PC-9 (cell line): ENCODE measurements around the gene IGSF22. TPM values are rescaled to one million over a fixed set of nuclear protein-coding genes. Genes with fewer than 3 reads are reported as not detected.

Experiments
- BruUV-seq: library from RNA; stranded (reverse); fragments of 400-500 nt; replicated peaks from 2 replicates; lab custom pipeline; 2021; lab: Mats Ljungman, UMichigan
- CTCF ChIA-PET: fragments of 300-600 bp; sonication (Branson Sonifier 250); formaldehyde crosslinking; loops from one replicate; lab custom pipeline; 2022; ENCODE audit warnings: antibody characterized with exemption; lab: Charles Lee
- POLR2A ChIA-PET: fragments of 300-600 bp; sonication (Branson Sonifier 250); formaldehyde crosslinking; loops from one replicate; lab custom pipeline; 2022; ENCODE audit warnings: antibody characterized with exemption; ENCODE audit not compliant: unreplicated experiment; lab: Charles Lee
- DNase-seq, 2 experiments: peaks; one replicate each; pipeline versions ENCODE4 v3.0.0 to v3.0.0-alpha.2; 2015 to 2022; ENCODE audit warnings: mixed read lengths in 1 of 2
- H2AFZ ChIP-seq: fragments of 200-600 bp; sonication (generic); 2 replicates; pipeline ENCODE4 v1.8.1; 2017; ENCODE audit warnings: antibody characterized with exemption
- H3F3A ChIP-seq: fragments of 200-600 bp; sonication (generic); 2 replicates; pipeline ENCODE4 v1.8.1; 2017; ENCODE audit warnings: antibody characterized with exemption, mild to moderate bottlenecking, low read depth; ENCODE audit not compliant: insufficient read depth
- H3K27ac ChIP-seq: fragments of 200-600 bp; sonication (generic); 2 replicates; pipeline ENCODE4 v1.6.1; 2016; ENCODE audit warnings: mixed run types
- H3K27me3 ChIP-seq: fragments of 200-600 bp; sonication (generic); 2 replicates; pipeline ENCODE4 v1.6.1; 2016; ENCODE audit warnings: low read depth, mixed run types; ENCODE audit not compliant: insufficient read depth
- H3K36me3 ChIP-seq: fragments of 200-600 bp; sonication (generic); 2 replicates; pipeline ENCODE4 v1.6.1; 2016; ENCODE audit warnings: low read depth, mixed run types
- H3K4me1 ChIP-seq: fragments of 200-600 bp; sonication (generic); replicated peaks from 2 replicates; pipeline ENCODE4 v1.6.1; 2016; ENCODE audit warnings: mixed run types; ENCODE audit not compliant: insufficient read depth
- H3K4me2 ChIP-seq: fragments of 200-600 bp; sonication (generic); 2 replicates; pipeline ENCODE4 v1.6.1; 2017; ENCODE audit warnings: mixed run types
- H3K4me3 ChIP-seq: fragments of 200-600 bp; sonication (generic); 2 replicates; pipeline ENCODE4 v1.6.1; 2016; ENCODE audit warnings: mixed run types
- H3K79me2 ChIP-seq: fragments of 200-600 bp; sonication (generic); 2 replicates; pipeline ENCODE4 v1.6.1; 2017; ENCODE audit warnings: low read depth, mixed run types
- H3K9me2 ChIP-seq: fragments of 200-600 bp; sonication (generic); 2 replicates; pipeline ENCODE4 v1.8.1; 2017; ENCODE audit warnings: mild to moderate bottlenecking; ENCODE audit not compliant: insufficient read depth
- H3K9me3 ChIP-seq: fragments of 200-600 bp; sonication (generic); 2 replicates; pipeline ENCODE4 v1.8.1; 2016; ENCODE audit warnings: low read depth; ENCODE audit not compliant: insufficient read depth
- H4K20me1 ChIP-seq: fragments of 200-600 bp; sonication (generic); 2 replicates; pipeline ENCODE4 v1.8.1; 2017; ENCODE audit not compliant: insufficient read depth
- CTCF ChIP-seq: fragments of 200-600 bp; sonication (generic); conservative IDR thresholded peaks from 2 replicates; pipeline ENCODE4 v1.6.1; 2017; ENCODE audit warnings: mixed run types, antibody characterized with exemption, mild to moderate bottlenecking, moderate library complexity
- EZH2 ChIP-seq: fragments of 200-600 bp; sonication (generic); IDR thresholded peaks from 2 replicates; pipeline ENCODE4 v1.8.0; 2017; ENCODE audit warnings: antibody characterized with exemption, low read depth
- intact Hi-C: fragments of 100-400 bp; cut with micrococcal nuclease; formaldehyde crosslinking; loops from one replicate; pipeline ENCODE4 v1.10.0; 2022; ENCODE audit not compliant: unreplicated experiment
- total RNA-seq: library from RNA; stranded (reverse); gene quantifications from 2 replicates; pipeline ENCODE4 v1.2.3, GENCODE V29; 2021

IGSF22 gene
- total RNA-seq, 1 experiment from 2014 or later, result 0.33 TPM

DNA sequence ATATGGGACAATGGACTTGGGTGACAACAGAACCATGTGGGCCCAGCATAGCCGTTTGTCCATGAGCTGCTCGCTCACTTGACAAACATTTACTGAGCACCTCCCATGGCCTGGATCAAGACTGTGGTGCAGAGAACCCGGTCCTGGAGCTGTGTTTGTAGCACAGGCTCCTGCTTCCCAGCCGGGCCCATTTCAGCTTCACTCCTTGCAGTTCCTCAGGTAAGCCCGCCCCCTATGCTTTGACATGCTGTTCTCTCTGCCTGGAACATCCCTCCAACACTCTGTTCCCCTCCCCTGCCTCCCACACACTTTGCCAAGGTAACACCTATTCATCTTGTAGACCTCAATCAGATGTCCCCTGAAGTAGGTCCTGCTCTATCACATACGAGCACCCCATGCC lies 19.3 kb upstream of the IGSF22 start:
- no peak overlapping the region for H2AFZ ChIP-seq
- H3K4me1 ChIP-seq, result peaks cover 9% of the 10 kb centered on the region
- no peak overlapping the region for H3K4me3 ChIP-seq
- H3K36me3 ChIP-seq, result no peaks in the 10 kb centered on the region
- no peaks in the 10 kb centered on the region for H3F3A ChIP-seq
- CTCF ChIA-PET, result no interaction called here
- no peaks in the 10 kb centered on the region for H3K9me3 ChIP-seq
- no peak overlapping the region for H3K27ac ChIP-seq
- H3K79me2 ChIP-seq, result no peaks in the 10 kb centered on the region
- H3K27me3 ChIP-seq, result no peaks in the 10 kb centered on the region
- no peaks in the 10 kb centered on the region for H4K20me1 ChIP-seq
- no peak for TF ChIP-seq CTCF
- no peak for TF ChIP-seq EZH2
- intact Hi-C loops, result no loop called here
- H3K9me2 ChIP-seq, result no peaks in the 10 kb centered on the region
- no TSS peak for BruUV-seq
- peak in 1 of 2 experiments; percentile 20 for DNase-seq
- H3K4me2 ChIP-seq, result no peak overlapping the region
- POLR2A ChIA-PET, result no interaction called here

- Histone ChIP-seq H3K4me1 (no peaks in the 10 kb centered on the region), H3K27ac (no peak overlapping the region), H4K20me1 (no peaks in the 10 kb centered on the region), H3K9me3 (no peaks in the 10 kb centered on the region), H3K79me2 (no peaks in the 10 kb centered on the region), H3K4me3 (no peak overlapping the region), H3K36me3 (no peaks in the 10 kb centered on the region), H3F3A (no peaks in the 10 kb centered on the region), H2AFZ (no peak overlapping the region), H3K27me3 (no peaks in the 10 kb centered on the region), H3K9me2 (no peaks in the 10 kb centered on the region), H3K4me2 (no peak overlapping the region)
- ChIA-PET POLR2A (interaction anchor here (0.6 to 0.8 kb wide), 2 partner anchors 17 to 350 kb away, joined by 3 to 4 read pairs; partner anchors contain the start of gene LDHA), CTCF (interaction anchor here (0.6 kb wide), 2 partner anchors 31 to 322 kb away, joined by 3 read pairs; no protein-coding TSS in a partner anchor)
- intact Hi-C loops, result no loop called here
- BruUV-seq, result no TSS peak
- no peak for DNase-seq
- no peak for TF ChIP-seq EZH2
- TF ChIP-seq CTCF, result no peak
These were observed 18.0 kb upstream of the IGSF22 start for GRCh38 chr11:18743900-18744514.

GRCh38 chr11:18743365-18743764 lies 17.4 kb upstream of the IGSF22 start:
- Histone ChIP-seq H4K20me1 (no peaks in the 10 kb centered on the region), H3K27ac (no peak overlapping the region), H3K4me3 (no peak overlapping the region), H2AFZ (no peak overlapping the region), H3K4me1 (no peaks in the 10 kb centered on the region), H3F3A (no peaks in the 10 kb centered on the region), H3K27me3 (no peaks in the 10 kb centered on the region), H3K36me3 (no peaks in the 10 kb centered on the region), H3K4me2 (no peak overlapping the region), H3K9me2 (no peaks in the 10 kb centered on the region), H3K9me3 (no peaks in the 10 kb centered on the region), H3K79me2 (no peaks in the 10 kb centered on the region)
- no peak for DNase-seq
- no peak for TF ChIP-seq EZH2
- POLR2A ChIA-PET, result no interaction called here
- intact Hi-C loops, result no loop called here
- BruUV-seq, result no TSS peak
- CTCF ChIA-PET, result no interaction called here
